Gastroesophageal sphincter (tissue), 3 donors: ENCODE results near the gene ASB14.

Experiments
- CTCF ChIP-seq, 4 experiments: fragments of 200-600 bp in 2 of 4; fragments of 450-650 bp in 2 of 4; sonication (generic) in 1 of 4; IDR thresholded peaks; one replicate each; pipeline ENCODE4 v1.5.1; 2017 to 2019; ENCODE audit warnings: antibody characterized with exemption in 4 of 4, mild to moderate bottlenecking in 2 of 4, moderate library complexity in 2 of 4
- EP300 ChIP-seq: sonication (generic); formaldehyde crosslinking; IDR thresholded peaks from one replicate; pipeline ENCODE4 v1.6.1; 2017; ENCODE audit warnings: antibody characterized with exemption, mild to moderate bottlenecking
- POLR2A ChIP-seq, 2 donors: fragments of 450-650 bp; IDR thresholded peaks; one replicate each; pipeline ENCODE4 v1.6.1; 2017; ENCODE audit warnings: antibody characterized with exemption in 2 of 2, mild to moderate bottlenecking in 2 of 2, moderate library complexity in 1 of 2

DNA sequence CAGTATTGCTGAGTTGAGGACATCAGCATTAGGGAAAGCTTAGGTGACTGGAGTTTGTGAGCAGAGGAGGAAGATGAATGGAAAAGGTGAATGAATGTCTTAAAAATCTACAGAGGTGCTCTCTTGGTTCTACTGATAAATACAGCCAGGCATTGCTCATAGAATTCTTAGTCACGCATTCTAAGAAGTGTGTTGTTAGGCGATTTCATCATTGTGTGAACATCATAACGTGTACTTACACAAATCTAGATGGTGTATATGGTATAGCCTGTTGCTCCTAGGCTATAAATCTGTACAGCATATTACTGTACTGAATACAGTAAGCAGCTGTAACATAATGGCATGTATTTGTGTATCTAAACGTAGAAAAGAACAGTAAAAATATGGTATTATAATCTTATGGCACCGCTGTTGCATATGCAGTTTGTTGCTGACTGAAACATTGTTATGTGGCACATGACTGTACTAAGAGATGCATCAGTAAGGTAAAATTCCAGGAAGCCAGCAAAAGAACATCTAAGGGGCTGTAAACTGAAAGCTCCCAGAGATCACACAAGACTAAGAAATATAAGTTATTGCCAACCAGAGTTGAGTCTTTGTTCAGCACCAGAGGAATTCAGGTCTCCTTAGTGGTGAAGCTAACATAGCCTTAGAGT is 42.9 kb upstream of the ASB14 start:
- TF ChIP-seq CTCF (IDR thresholded peaks at IDR 0.05) (no peak), EP300 (no peak), POLR2A (IDR thresholded peaks at IDR 0.05) (no peak)
